MM.1S (cell line): ENCODE measurements around the gene SCGN.

ENCODE experiments used
- DNase-seq: peaks from one replicate; pipeline ENCODE4 v3.0.0-alpha.2; 2015
- H2AFZ ChIP-seq: fragments of 300-600 bp; sonication (generic); 2 replicates; pipeline ENCODE4 v1.6.0; 2016; ENCODE audit warnings: antibody characterized with exemption, low read length
- H3F3A ChIP-seq: fragments of 300-600 bp; sonication (generic); 2 replicates; pipeline ENCODE4 v1.6.1; 2016; ENCODE audit warnings: mild to moderate bottlenecking, antibody characterized with exemption, low read length, moderate library complexity, mixed read lengths; ENCODE audit not compliant: insufficient read depth
- H3K27ac ChIP-seq: fragments of 300-600 bp; sonication (generic); 2 replicates; pipeline ENCODE4 v1.5.1; 2016; ENCODE audit warnings: mild to moderate bottlenecking, low read length
- H3K27me3 ChIP-seq: fragments of 300-600 bp; sonication (generic); replicated peaks from 2 replicates; pipeline ENCODE4 v1.6.0; 2016; ENCODE audit warnings: low read length; ENCODE audit not compliant: insufficient read depth
- H3K36me3 ChIP-seq: fragments of 300-600 bp; sonication (generic); replicated peaks from 2 replicates; pipeline ENCODE4 v1.6.1; 2016; ENCODE audit warnings: mild to moderate bottlenecking, low read length, mixed read lengths; ENCODE audit not compliant: insufficient read depth
- H3K4me1 ChIP-seq: fragments of 300-600 bp; sonication (generic); 2 replicates; pipeline ENCODE4 v1.6.1; 2016; ENCODE audit warnings: low read length, mixed read lengths
- H3K4me2 ChIP-seq: fragments of 300-600 bp; sonication (generic); 2 replicates; pipeline ENCODE4 v1.6.0; 2016; ENCODE audit warnings: low read depth, low read length
- H3K4me3 ChIP-seq: fragments of 300-600 bp; sonication (generic); 2 replicates; pipeline ENCODE4 v1.5.1; 2016; ENCODE audit warnings: low read length, mixed read lengths
- H3K79me2 ChIP-seq: fragments of 300-600 bp; sonication (generic); 2 replicates; pipeline ENCODE4 v1.6.1; 2016; ENCODE audit warnings: mixed run types, low read length, mixed read lengths
- H3K9ac ChIP-seq: fragments of 300-600 bp; sonication (generic); 2 replicates; pipeline ENCODE4 v1.6.1; 2016; ENCODE audit warnings: low read length, mixed read lengths
- H3K9me2 ChIP-seq: fragments of 300-600 bp; sonication (generic); replicated peaks from 2 replicates; pipeline ENCODE4 v1.6.1; 2016; ENCODE audit warnings: mild to moderate bottlenecking, low read length, mixed read lengths; ENCODE audit not compliant: insufficient read depth
- H3K9me3 ChIP-seq: fragments of 300-600 bp; sonication (generic); replicated peaks from 2 replicates; pipeline ENCODE4 v1.6.1; 2016; ENCODE audit warnings: mild to moderate bottlenecking, low read length, mixed read lengths; ENCODE audit not compliant: insufficient read depth
- H4K20me1 ChIP-seq: fragments of 300-600 bp; sonication (generic); 2 replicates; pipeline ENCODE4 v1.6.1; 2016; ENCODE audit warnings: mild to moderate bottlenecking, low read length, moderate library complexity, mixed read lengths; ENCODE audit not compliant: insufficient read depth
- CTCF ChIP-seq: fragments of 300-600 bp; sonication (generic); IDR thresholded peaks from 2 replicates; pipeline ENCODE4 v1.5.1; 2016; ENCODE audit warnings: antibody characterized with exemption, low read length, mixed read lengths
- EZH2 ChIP-seq: fragments of 300-600 bp; sonication (generic); optimal IDR thresholded peaks from 2 replicates; pipeline ENCODE3; 2017; ENCODE audit warnings: low read depth, mild to moderate bottlenecking, antibody characterized with exemption, low read length, mixed read lengths
- EZH2phosphoT487 ChIP-seq: fragments of 300-600 bp; sonication (generic); IDR thresholded peaks from 2 replicates; pipeline ENCODE4 v1.6.1; 2018; ENCODE audit warnings: antibody characterized with exemption, low read length

The SCGN gene

GRCh38 chr6:25750906-25751305, 98.9 kb downstream of the SCGN start:
- Histone ChIP-seq H3K79me2 (no peaks in the 10 kb centered on the region), H3K4me1 (no peaks in the 10 kb centered on the region), H3K36me3 (no peaks in the 10 kb centered on the region), H2AFZ (no peak overlapping the region), H3K4me3 (no peak overlapping the region), H3K9ac (no peak overlapping the region), H3K27me3 (no peaks in the 10 kb centered on the region), H4K20me1 (no peaks in the 10 kb centered on the region), H3K9me2 (no peaks in the 10 kb centered on the region), H3F3A (no peaks in the 10 kb centered on the region), H3K9me3 (no peaks in the 10 kb centered on the region), H3K4me2 (no peak overlapping the region), H3K27ac (no peak overlapping the region)
- no peak for DNase-seq
- TF ChIP-seq EZH2 (no peak), EZH2phosphoT487 (no peak), CTCF (no peak)
